Measurements from ENCODE around the gene DDX49.
A peak's percentile ranks its signal among the peaks of the same experiment; 100 is the strongest.
"Not testable (repeated sequence)": the region's sequence is repeated elsewhere in the genome, so short reads cannot be mapped to it uniquely, and the experiment has no call there.

DDX49 gene

GRCh38 chr19:18895824-18896341 lies 23.6 kb upstream of the DDX49 start, which contains the start of gene CERS1:
CERS1 (minus strand) TSS chr19:18896158; CDS start chr19:18896072, 86 bp downstream.
- DNase-seq: peak; percentile 66

DNA sequence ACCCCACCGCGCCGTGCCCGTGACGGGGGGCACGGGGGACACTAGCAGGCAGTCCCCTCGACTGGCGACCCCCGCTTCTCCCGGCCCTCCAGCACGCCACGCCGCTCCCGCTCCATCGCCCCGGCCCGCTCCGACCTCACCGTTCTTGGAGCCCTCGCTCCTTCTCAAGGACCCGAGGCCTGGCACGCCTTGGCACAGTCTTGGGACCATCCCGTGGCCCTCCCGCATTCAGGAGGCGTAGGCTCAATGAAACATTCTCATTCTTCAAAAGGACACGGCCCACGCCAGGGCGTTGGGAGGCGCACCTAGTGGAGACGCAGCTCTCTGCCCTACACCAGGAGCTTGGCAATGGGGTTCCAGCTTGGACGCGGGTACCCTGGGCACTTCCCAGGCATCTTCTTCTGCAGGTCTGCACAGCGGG lies 23.1 kb upstream of the DDX49 start:
- DNase-seq: peak; percentile 13

GRCh38 chr19:18897094-18898029 lies 22.2 kb upstream of the DDX49 start:
- DNase-seq: no peak

DNA sequence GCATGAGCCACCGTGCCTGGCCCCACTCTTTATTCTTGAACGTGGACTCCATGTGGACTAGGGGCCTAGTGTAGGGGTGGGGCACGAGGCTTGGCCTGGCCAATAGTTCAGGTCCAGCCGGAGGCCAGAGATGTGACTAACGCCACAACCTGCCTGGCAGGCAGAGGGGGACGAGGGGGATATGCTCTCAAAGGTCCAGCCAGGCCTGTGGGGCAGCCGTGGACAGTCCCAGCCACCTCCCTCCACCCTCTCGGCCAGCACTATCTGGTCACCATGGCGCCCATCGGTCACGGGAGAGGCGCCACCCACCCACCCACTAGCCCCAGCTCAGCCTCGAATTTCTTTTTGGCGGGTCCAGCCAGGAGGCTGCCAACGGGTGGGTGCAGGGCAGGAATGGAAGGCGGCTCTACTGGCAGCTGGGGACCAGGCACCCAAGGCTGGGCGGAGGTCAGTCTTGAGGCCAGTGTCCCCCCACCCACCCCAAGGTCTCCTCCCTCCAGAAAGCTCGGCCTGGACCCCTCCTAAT lies 21.4 kb upstream of the DDX49 start:
- no peak for DNase-seq

DNA sequence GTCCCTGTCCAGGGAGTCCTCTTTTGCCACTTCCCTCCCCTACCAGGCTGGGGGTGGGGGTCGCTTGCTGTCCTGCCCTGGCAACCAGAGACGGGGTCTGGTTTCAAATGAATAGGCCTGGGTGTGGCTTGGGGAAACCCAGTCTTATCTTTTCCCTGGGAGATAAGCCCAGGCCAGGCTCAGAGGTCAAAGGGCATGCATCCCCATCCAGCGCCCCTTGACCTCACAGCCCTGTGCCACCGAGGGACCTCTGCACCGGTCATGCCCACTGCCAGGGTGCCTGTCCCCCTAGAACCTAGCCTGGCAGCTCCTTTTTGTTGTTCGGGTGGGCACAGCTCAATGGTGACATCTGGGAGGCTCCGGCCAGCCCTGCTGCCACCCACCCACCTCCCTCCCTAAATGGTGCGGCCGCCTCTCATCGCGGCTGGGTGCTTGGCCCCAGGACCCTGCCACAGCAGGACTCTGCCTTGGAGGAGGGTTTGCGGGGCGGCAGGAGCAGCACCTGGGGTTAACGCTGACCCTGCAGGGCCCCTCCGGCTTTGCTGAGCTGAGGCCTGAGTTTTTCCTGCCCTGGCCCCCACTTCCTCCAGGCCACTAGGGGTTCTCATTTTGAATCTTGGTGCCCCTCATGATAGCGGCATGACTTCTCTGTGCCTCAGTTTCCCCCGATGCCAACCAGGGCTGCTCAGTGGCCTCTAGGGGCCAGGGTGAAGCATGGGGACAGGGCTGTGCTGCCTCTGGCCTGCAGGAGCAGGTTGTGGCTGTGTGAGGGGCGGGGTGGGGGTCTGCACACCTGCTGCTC lies 20.7 kb upstream of the DDX49 start:
- DNase-seq: no peak

DNA sequence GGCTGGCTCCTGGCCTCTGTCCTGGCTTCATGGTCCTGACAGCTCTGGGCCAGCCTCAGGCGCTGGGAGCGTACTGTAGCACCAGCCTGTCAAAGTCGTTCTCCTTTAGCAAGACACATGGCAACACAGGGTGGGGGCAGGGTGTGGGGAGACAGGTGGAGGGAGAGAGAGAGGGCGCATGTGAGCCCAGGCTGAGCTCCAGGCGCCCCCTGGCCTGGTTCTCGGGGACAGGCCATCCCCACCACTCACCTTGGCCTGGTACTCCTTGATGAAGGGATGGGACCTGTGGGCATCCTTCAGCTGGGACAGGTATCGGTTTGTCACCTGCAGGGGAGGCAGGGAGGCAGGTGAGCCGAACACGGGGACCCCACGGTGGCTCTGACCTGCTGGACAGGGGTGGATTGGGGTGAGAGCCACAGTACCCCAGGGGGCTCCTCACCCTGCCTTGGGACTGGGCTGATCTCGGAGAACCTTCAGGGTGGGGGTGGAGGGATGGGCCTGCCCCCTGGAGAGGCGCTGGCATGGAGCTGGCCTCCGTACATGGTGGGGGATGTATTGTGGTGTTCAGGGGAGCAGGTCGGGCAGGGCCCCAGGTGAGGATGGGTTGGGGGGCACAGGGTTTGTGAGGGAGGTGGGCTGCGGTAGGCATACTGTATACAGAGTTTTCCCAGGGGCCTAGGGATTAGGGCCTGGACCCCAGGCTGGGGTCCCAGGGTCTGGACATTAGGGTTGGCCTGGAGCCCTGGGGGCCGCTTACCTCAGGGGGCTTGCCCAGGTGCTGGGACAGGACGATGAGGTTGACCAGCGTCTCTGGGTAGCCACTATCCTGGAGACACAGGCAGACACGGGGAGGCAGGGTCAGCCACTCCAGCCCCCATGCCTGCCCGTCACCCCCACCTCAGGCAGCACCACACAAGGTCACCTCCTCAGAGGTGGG lies 19.6 kb upstream of the DDX49 start:
- DNase-seq: no peak

GRCh38 chr19:18900700-18901481 lies 18.6 kb upstream of the DDX49 start:
- DNase-seq: no peak

DNA sequence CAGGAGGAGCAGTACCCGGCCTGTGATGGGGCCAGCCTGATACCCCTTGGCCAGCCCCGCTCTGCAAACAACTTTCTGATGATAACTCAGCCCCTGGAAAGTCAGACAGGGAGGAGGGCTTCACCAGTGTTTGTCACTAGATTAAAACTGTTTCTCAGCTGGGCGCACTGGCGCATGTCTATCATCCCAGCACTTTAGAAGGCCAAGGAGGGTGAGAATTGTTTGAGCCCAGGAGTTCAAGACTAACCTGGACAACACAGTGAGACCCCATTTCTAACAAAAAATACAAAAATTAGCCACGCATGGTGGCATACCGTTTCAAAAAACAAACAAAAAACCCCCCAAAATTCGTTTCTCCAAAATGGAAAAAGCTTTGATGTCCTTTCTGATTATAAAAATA lies 18.0 kb upstream of the DDX49 start:
- no peak for DNase-seq

DNA sequence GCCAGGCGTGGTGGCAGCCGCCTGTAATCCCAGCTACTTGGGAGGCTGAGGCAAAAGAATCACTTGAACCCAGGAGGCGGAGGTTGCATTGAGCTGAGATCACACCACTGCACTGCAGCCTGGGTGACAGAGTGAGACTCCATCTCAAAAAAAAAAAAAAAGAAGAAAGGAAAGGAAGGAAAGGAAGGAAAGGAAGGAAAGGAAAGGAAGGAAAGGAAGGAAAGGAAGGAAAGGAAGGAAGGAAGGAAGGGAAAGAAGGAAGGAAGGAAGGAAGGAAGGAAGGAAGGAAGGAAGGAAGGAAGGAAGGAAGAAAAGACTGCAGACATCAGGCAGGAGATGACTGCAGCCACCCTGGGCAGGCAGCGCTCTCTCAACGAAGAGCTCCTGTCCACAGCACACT lies 17.0 kb upstream of the DDX49 start:
- DNase-seq: not testable (repeated sequence)

DNA sequence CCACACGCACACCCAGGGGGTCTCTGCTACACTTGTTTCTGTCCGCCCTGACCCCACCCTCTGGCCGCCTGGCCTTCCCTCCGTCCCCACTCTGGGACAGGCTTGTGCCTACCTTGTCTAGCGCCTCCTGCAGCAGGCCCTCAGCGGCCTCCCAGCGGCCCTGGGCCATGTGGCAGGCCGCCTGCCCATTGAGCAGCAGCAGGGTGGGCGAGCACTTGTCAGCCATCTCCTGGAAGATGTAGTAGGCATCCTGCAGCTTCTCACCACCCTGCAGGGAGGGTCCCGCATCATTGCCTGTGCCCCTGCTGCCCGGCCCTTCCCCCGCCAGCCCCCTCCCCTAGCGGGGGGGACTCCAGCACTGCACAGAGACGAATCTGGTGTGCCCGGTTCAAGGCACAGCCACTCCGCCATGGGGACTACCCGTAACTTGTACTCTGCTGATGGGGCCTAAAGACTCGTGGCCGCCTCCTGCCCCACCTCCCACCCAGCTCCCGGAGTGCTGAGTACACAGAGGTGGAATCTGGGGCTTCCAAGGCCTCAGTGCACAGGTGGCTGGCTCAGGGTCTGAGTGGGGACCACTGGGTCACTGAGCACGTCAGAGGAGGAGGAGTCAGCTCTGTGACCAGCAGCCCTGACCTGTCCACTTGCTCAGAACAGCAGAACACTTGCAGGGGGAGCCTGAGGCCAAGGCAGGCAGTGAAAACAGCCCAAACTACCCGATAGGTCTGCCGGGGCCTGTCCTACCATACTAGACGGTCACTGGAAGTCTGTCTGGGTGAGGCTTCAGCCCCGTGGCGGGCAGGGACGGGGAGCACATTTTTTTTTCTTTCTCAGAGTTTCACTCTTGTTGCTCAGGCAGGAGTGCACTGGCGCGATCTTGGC lies 16.1 kb upstream of the DDX49 start:
- no peak for DNase-seq

DNA sequence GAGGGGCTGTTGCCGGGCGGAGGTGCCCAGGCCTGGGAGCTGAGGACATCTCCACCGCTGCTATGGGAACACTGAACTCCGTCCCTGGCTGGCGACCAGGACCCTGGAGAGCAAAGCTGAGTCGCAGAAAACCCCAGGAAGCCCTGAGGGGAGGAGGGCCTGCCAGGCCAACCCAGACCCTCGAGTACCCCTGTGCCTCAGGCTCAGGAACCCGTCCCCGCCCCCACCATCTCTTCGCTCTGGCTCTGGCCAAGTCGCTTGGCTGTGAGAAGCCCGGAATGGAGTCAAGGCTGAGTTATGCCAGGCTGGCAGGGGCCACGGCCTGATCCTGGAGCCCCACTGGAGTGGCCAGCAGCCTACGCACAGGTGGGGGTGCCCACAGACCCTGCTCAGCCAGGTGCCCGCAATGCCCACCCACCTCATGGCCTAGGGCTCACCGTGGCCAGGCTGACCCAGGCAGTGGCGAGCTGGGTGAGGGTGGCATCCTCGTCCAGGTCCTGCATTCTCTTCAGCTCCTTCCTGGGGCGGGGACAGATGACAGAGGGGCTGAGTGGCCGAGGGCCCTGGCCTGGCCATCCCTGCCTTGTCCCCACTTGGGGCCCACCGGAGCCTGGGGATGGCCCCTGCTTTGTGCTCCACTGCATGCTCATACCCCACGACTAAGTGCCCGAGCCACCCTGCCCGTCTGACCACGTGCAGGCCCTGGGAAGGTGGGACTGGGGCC lies 15.0 kb upstream of the DDX49 start:
- DNase-seq: no peak

- no peak for DNase-seq
These were observed 14.5 kb upstream of the DDX49 start for GRCh38 chr19:18905058-18905456.

GRCh38 chr19:18905513-18906236 lies 13.8 kb upstream of the DDX49 start:
- DNase-seq: no peak

DNA sequence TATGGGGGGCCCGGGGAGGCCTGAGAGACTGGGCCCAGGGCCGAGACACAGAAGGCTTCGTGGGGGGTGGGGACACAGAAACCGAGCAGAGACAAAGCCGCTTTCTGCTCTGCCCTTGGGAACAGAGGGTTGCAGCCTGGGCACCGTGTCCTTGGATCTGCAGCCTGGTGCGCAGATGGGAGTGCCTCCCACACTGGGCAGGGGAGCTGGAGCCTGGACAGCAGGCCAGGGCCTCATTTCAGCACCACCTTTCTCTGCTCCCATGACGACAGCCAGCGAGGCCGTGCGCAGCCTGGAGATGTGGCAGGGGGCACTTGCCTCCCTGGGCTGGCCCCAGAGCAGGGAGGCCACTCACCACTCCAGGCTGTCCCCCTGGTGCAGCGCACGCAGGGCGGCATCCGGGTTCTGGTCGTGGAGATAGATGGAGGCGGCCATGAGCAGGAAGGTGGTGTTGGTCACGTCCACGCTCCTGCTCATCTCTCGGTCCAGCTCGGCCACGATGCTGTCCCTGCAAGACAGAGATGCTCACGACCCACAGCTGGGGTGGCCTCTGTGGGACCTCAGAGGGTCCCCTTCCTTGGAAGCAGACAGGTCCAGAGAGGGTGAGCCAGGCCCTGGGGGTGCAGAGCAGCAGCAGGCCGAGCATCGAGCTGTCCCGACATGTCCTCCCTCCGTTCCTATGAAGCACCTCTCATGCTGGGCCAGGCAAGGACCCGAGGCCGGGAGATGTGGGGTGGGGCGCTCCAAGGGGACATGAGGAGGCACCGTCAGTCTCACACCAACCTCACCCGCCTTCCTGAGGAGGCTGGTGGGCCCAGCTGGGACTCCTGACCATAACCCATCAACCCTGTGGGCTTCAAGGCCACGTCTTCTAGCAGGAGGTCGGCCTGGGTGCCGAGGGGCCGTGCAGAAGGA lies 12.7 kb upstream of the DDX49 start:
- no peak for DNase-seq

- DNase-seq: no peak
These were observed 10.4 kb upstream of the DDX49 start for GRCh38 chr19:18908917-18909619.

- no peak for DNase-seq
These were observed 9.5 kb upstream of the DDX49 start for GRCh38 chr19:18910010-18910409.

GRCh38 chr19:18910801-18911436 lies 8.6 kb upstream of the DDX49 start:
- DNase-seq: no peak

Data from NCI-H146 (cell line).